ENCODE results near the gene XAB2.

- TF ChIP-seq, protein P1, sequence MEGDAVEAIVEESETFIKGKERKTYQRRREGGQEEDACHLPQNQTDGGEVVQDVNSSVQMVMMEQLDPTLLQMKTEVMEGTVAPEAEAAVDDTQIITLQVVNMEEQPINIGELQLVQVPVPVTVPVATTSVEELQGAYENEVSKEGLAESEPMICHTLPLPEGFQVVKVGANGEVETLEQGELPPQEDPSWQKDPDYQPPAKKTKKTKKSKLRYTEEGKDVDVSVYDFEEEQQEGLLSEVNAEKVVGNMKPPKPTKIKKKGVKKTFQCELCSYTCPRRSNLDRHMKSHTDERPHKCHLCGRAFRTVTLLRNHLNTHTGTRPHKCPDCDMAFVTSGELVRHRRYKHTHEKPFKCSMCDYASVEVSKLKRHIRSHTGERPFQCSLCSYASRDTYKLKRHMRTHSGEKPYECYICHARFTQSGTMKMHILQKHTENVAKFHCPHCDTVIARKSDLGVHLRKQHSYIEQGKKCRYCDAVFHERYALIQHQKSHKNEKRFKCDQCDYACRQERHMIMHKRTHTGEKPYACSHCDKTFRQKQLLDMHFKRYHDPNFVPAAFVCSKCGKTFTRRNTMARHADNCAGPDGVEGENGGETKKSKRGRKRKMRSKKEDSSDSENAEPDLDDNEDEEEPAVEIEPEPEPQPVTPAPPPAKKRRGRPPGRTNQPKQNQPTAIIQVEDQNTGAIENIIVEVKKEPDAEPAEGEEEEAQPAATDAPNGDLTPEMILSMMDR (IDR thresholded peaks at IDR 0.05): no peak
- TF ChIP-seq EZH2 (IDR thresholded peaks at IDR 0.05; ENCODE audit: borderline replicate concordance, insufficient read depth, low read depth, low read length, poor library complexity, severe bottlenecking): no peak
Observed at GRCh38 chr19:7603919-7604318, 25.4 kb downstream of the XAB2 start.

All from B cell (primary cell).